ENCODE measurements around the gene ACTA2. TPM values are rescaled to one million over a fixed set of nuclear protein-coding genes. Genes with fewer than 3 reads are reported as not detected.

The ACTA2 gene
- total and polyA plus RNA-seq, 2 donors, result 36.8 to 285 TPM

DNA sequence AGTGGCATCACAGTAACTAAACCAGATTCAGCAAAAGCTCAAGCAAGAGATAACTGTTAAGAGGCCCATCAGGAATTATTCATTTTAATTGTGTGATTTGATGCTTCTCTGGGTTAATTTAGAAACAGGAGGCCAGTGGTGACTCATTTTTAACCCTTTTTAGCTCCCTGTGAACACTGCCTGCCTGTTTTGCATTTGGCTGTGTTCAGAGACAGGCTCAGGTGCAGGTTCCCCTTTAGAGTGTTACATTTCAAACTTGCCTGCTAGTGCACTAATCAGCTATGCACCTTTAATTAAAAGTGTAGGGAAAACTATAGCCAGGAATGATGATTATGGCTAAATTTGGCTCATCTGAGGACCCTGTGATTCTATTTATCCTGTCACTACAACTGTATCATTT, 66.0 kb downstream of the ACTA2 start:
- Histone ChIP-seq H3K36me3 (ENCODE audit: control insufficient read depth in 2 of 2, insufficient read depth in 2 of 2, low read length in 1 of 2) (no peaks in the 10 kb centered on the region), H3K9me3 (ENCODE audit: control insufficient read depth in 2 of 2, insufficient read depth in 1 of 2, low read length in 1 of 2) (no peaks in the 10 kb centered on the region), H3K27me3 (ENCODE audit: control insufficient read depth in 2 of 2, insufficient read depth in 1 of 2, low read length in 1 of 2) (no peaks in the 10 kb centered on the region), H3K4me3 (ENCODE audit: low read length in 2 of 2) (no peak overlapping the region), H3K27ac (ENCODE audit: low read depth in 1 of 2, low read length in 1 of 2) (no peak overlapping the region), H3K4me1 (ENCODE audit: control insufficient read depth in 2 of 2, insufficient read depth in 2 of 2, low read length in 2 of 2) (peaks cover 0 to 4% of the 10 kb centered on the region in 2 donors)
- no peak for DNase-seq (ENCODE audit: low read depth in 6 of 9, low spot score in 9 of 9)

Other genes starting within 250 kb of the ACTA2 start
- 0.33 TPM for gene LIPK, start 246.5 kb downstream of the ACTA2 start, total RNA-seq
- 1.5 TPM for gene LIPK, start 246.5 kb downstream of the ACTA2 start, polyA plus RNA-seq
- 0.09 TPM for gene LIPN, start 192.8 kb downstream of the ACTA2 start, total RNA-seq
- 0.50 TPM for gene LIPN, start 192.8 kb downstream of the ACTA2 start, polyA plus RNA-seq
- gene LIPM, start 150.0 kb downstream of the ACTA2 start, total RNA-seq, result not detected
- gene LIPM, start 150.0 kb downstream of the ACTA2 start, polyA plus RNA-seq, result 0.57 TPM
- 15.5 TPM for gene ANKRD22, start 100.9 kb downstream of the ACTA2 start, total RNA-seq
- gene ANKRD22, start 100.9 kb downstream of the ACTA2 start, polyA plus RNA-seq, result 11.6 TPM
- gene STAMBPL1, start 72.5 kb downstream of the ACTA2 start, total RNA-seq, result 20.5 TPM
- 12.3 TPM for gene STAMBPL1, start 72.5 kb downstream of the ACTA2 start, polyA plus RNA-seq
- gene FAS, start 38.0 kb upstream of the ACTA2 start, total RNA-seq, result 36.8 TPM
- 31.6 TPM for gene FAS, start 38.0 kb upstream of the ACTA2 start, polyA plus RNA-seq

Measured in thymus (tissue), 11 donors.